Endodermal cell (in vitro differentiated cells): ENCODE results near the gene LRRC10B. TPM values are rescaled to one million over a fixed set of nuclear protein-coding genes. Genes with fewer than 3 reads are reported as not detected.
A peak's percentile ranks its signal among the peaks of the same experiment; 100 is the strongest.

Experiments used
- DNase-seq: peaks from one replicate; pipeline ENCODE4 v3.0.0-alpha.2; 2017
- H3K27ac ChIP-seq: 2 replicates; pipeline ENCODE4 v1.5.1; 2013; ENCODE audit warnings: mild to moderate bottlenecking, low read depth, low read length, moderate library complexity
- H3K27me3 ChIP-seq: 2 replicates; pipeline ENCODE4 v1.6.1; 2013; ENCODE audit warnings: mild to moderate bottlenecking, low read length, moderate library complexity; ENCODE audit not compliant: insufficient read depth, control insufficient read depth, poor library complexity, severe bottlenecking
- H3K36me3 ChIP-seq: 2 replicates; pipeline ENCODE4 v1.7.0; 2013; ENCODE audit warnings: mild to moderate bottlenecking, low read length, moderate library complexity; ENCODE audit not compliant: control insufficient read depth, insufficient read depth
- H3K4me1 ChIP-seq: one replicate; pipeline ENCODE4 v1.7.0; 2013; ENCODE audit warnings: low read length; ENCODE audit not compliant: control insufficient read depth, insufficient read depth
- H3K4me3 ChIP-seq: 2 replicates; pipeline ENCODE4 v1.5.1; 2013; ENCODE audit warnings: mild to moderate bottlenecking, low read length, moderate library complexity
- H3K9ac ChIP-seq: 2 replicates; pipeline ENCODE4 v1.6.1; 2013; ENCODE audit warnings: mild to moderate bottlenecking, low read length, moderate library complexity; ENCODE audit not compliant: poor library complexity, severe bottlenecking; ENCODE audit errors: extremely low read depth
- H3K9me3 ChIP-seq: 2 replicates; pipeline ENCODE4 v1.6.1; 2013; ENCODE audit warnings: mild to moderate bottlenecking, low read length, moderate library complexity; ENCODE audit not compliant: control insufficient read depth
- H3K27ac Mint-ChIP-seq: 2 replicates; pipeline ENCODE4 v1.8.0; 2020; ENCODE audit warnings: mixed read lengths
- H3K27me3 Mint-ChIP-seq: 2 replicates; pipeline ENCODE4 v1.8.0; 2021; ENCODE audit warnings: mild to moderate bottlenecking, mixed read lengths; ENCODE audit not compliant: insufficient read depth
- H3K36me3 Mint-ChIP-seq: 2 replicates; pipeline ENCODE4 v1.8.0; 2020; ENCODE audit warnings: low read depth, mixed read lengths
- H3K4me1 Mint-ChIP-seq: 2 replicates; pipeline ENCODE4 v1.8.0; 2020; ENCODE audit warnings: mixed read lengths
- H3K4me3 Mint-ChIP-seq: 2 replicates; pipeline ENCODE4 v1.8.0; 2020; ENCODE audit warnings: mild to moderate bottlenecking, moderate library complexity, mixed read lengths
- H3K9me3 Mint-ChIP-seq: 2 replicates; pipeline ENCODE4 v1.8.0; 2020; ENCODE audit warnings: mild to moderate bottlenecking, mixed read lengths
- CTCF ChIP-seq: fragments of 200-600 bp; sonication (generic); conservative IDR thresholded peaks from 2 replicates; pipeline ENCODE4 v1.5.0; 2021; ENCODE audit warnings: antibody characterized with exemption, mild to moderate bottlenecking
- WGBS, 2 experiments: methylation state at CpG; one replicate each; pipeline versions ENCODE4 v1.1.5 to v1.1.7; 2013; ENCODE audit warnings: missing lambda C conversion rate in 2 of 2, mixed read lengths in 1 of 2; ENCODE audit not compliant: insufficient coverage in 1 of 2, insufficient read length in 1 of 2; 5-methylcytosine and 5-hydroxymethylcytosine counted together
- total RNA-seq, 2 donors: library from RNA; stranded (reverse); fragmentation: NEBNext Ultra II Directional in 1 of 2; extraction: Animal tissue kit (Norgen Biotek cat#: 25700) in 1 of 2; gene quantifications; 2 replicates in 1 of 2; 3 replicates in 1 of 2; pipeline ENCODE4 v1.2.1, GENCODE V29; 2021

Gene LRRC10B
- total RNA-seq, 2 donors from 2014 or later, result 0.11 to 0.69 TPM

GRCh38 chr11:61540528-61540927 lies 32.0 kb downstream of the LRRC10B start:
- WGBS, 2 experiments, result 79 to 89% methylated on average over 9 of the region's 9 CpGs
- Histone ChIP-seq H3K9ac (no peak overlapping the region), H3K4me3 (no peak overlapping the region), H3K9me3 (no peaks in the 10 kb centered on the region), H3K27ac (no peak overlapping the region), H3K27me3 (no peaks in the 10 kb centered on the region), H3K4me1 (no peaks in the 10 kb centered on the region), H3K36me3 (no peaks in the 10 kb centered on the region)
- DNase-seq, result no peak
- H3K36me3 Mint-ChIP-seq, result no peaks in the 10 kb centered on the region
- H3K4me1 Mint-ChIP-seq, result peaks cover 30% of the 10 kb centered on the region
- H3K4me3 Mint-ChIP-seq, result no peak overlapping the region
- no peak for TF ChIP-seq CTCF
- peaks cover 4% of the 10 kb centered on the region for H3K27me3 Mint-ChIP-seq
- H3K9me3 Mint-ChIP-seq, result no peaks in the 10 kb centered on the region
- no peak overlapping the region for H3K27ac Mint-ChIP-seq

GRCh38 chr11:61541598-61541997 lies 33.0 kb downstream of the LRRC10B start:
- no peak overlapping the region for H3K4me3 ChIP-seq
- no peaks in the 10 kb centered on the region for H3K4me1 ChIP-seq
- H3K9ac ChIP-seq, result no peak overlapping the region
- peak; percentile 83 for DNase-seq
- H3K27me3 ChIP-seq, result no peaks in the 10 kb centered on the region
- TF ChIP-seq CTCF, result no peak
- 33 to 39% methylated on average over 2 to 3 of the region's 3 CpGs for WGBS, 2 experiments
- H3K9me3 Mint-ChIP-seq, result no peaks in the 10 kb centered on the region
- H3K36me3 ChIP-seq, result no peaks in the 10 kb centered on the region
- H3K4me1 Mint-ChIP-seq, result peaks cover 30% of the 10 kb centered on the region
- H3K27ac ChIP-seq, result no peak overlapping the region
- peaks cover 4% of the 10 kb centered on the region for H3K27me3 Mint-ChIP-seq
- H3K27ac Mint-ChIP-seq, result no peak overlapping the region
- no peaks in the 10 kb centered on the region for H3K36me3 Mint-ChIP-seq
- H3K4me3 Mint-ChIP-seq, result no peak overlapping the region
- H3K9me3 ChIP-seq, result no peaks in the 10 kb centered on the region

- no peak overlapping the region for H3K27ac Mint-ChIP-seq
- H3K4me3 Mint-ChIP-seq, result no peak overlapping the region
- no peak overlapping the region for H3K27ac ChIP-seq
- DNase-seq, result no peak
- 66 to 75% methylated on average over 14 to 19 of the region's 19 CpGs for WGBS, 2 experiments
- H3K9me3 ChIP-seq, result no peaks in the 10 kb centered on the region
- H3K27me3 ChIP-seq, result no peaks in the 10 kb centered on the region
- no peaks in the 10 kb centered on the region for H3K36me3 Mint-ChIP-seq
- no peaks in the 10 kb centered on the region for H3K4me1 ChIP-seq
- H3K4me3 ChIP-seq, result no peak overlapping the region
- H3K9me3 Mint-ChIP-seq, result no peaks in the 10 kb centered on the region
- H3K9ac ChIP-seq, result no peak overlapping the region
- H3K4me1 Mint-ChIP-seq, result peaks cover 30% of the 10 kb centered on the region
- no peak for TF ChIP-seq CTCF
- H3K27me3 Mint-ChIP-seq, result peaks cover 4% of the 10 kb centered on the region
- no peaks in the 10 kb centered on the region for H3K36me3 ChIP-seq
Observed at GRCh38 chr11:61542024-61542461, 33.5 kb downstream of the LRRC10B start.
